HCEC 1CT (cell line): ENCODE measurements around the gene SLX4.
"Not testable (repeated sequence)": the region's sequence is repeated elsewhere in the genome, so short reads cannot be mapped to it uniquely, and the experiment has no call there.

Experiments used
- DNase-seq: peaks from one replicate; pipeline ENCODE4 v3.0.0-alpha.2; 2017

SLX4 gene, protein sequence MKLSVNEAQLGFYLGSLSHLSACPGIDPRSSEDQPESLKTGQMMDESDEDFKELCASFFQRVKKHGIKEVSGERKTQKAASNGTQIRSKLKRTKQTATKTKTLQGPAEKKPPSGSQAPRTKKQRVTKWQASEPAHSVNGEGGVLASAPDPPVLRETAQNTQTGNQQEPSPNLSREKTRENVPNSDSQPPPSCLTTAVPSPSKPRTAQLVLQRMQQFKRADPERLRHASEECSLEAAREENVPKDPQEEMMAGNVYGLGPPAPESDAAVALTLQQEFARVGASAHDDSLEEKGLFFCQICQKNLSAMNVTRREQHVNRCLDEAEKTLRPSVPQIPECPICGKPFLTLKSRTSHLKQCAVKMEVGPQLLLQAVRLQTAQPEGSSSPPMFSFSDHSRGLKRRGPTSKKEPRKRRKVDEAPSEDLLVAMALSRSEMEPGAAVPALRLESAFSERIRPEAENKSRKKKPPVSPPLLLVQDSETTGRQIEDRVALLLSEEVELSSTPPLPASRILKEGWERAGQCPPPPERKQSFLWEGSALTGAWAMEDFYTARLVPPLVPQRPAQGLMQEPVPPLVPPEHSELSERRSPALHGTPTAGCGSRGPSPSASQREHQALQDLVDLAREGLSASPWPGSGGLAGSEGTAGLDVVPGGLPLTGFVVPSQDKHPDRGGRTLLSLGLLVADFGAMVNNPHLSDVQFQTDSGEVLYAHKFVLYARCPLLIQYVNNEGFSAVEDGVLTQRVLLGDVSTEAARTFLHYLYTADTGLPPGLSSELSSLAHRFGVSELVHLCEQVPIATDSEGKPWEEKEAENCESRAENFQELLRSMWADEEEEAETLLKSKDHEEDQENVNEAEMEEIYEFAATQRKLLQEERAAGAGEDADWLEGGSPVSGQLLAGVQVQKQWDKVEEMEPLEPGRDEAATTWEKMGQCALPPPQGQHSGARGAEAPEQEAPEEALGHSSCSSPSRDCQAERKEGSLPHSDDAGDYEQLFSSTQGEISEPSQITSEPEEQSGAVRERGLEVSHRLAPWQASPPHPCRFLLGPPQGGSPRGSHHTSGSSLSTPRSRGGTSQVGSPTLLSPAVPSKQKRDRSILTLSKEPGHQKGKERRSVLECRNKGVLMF (N-terminal part only)

DNA sequence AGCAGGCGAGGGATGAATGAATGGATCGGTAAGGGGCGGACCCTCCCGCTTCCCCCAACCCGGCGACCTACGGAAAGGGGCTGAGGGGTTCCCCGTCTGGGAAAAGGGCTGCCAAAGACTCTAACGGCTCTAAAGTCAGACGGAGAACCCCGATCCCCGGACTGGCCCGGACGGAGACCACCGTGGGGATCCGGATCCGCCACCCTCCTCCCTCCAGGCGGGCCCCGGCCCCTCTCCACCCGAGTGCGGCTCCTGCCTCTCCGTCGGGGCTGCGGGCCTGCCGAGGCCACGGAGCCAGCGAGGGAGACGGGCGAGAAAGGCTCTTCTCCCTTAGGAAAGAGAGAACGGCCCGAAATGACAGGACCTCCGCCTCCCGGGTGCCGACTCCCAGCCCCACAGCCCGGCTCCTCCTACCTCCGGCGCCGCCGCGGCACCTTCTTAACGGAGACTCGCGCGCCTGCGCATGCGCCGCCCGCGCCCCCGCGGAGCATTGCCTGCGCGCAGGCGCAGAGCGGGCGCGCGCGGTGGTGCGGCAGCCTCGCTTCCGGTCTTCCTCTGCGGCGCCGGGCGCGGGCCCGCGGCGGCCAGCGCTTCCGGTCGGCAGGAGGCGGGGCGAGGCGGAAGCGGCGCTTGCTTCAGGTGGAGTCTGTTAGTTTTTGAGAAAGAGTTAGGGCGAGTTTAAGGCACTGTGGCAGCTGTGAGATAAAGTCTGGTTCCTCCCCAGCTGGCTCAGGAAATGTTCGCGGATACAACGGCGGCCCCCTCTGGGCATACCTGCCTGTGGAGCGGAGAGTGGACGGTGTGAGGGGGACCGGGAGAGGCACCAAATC lies at the start of gene SLX4:
Gene SLX4 (minus strand): TSS at position 461 of the 830 bp plus-strand sequence. CDS start 2,642 bp downstream, outside the sequence.
- DNase-seq, result peak; percentile 87

- DNase-seq, result peak; percentile 10
These were observed 47.8 kb upstream of the SLX4 start for GRCh38 chr16:3659251-3659650.

DNA sequence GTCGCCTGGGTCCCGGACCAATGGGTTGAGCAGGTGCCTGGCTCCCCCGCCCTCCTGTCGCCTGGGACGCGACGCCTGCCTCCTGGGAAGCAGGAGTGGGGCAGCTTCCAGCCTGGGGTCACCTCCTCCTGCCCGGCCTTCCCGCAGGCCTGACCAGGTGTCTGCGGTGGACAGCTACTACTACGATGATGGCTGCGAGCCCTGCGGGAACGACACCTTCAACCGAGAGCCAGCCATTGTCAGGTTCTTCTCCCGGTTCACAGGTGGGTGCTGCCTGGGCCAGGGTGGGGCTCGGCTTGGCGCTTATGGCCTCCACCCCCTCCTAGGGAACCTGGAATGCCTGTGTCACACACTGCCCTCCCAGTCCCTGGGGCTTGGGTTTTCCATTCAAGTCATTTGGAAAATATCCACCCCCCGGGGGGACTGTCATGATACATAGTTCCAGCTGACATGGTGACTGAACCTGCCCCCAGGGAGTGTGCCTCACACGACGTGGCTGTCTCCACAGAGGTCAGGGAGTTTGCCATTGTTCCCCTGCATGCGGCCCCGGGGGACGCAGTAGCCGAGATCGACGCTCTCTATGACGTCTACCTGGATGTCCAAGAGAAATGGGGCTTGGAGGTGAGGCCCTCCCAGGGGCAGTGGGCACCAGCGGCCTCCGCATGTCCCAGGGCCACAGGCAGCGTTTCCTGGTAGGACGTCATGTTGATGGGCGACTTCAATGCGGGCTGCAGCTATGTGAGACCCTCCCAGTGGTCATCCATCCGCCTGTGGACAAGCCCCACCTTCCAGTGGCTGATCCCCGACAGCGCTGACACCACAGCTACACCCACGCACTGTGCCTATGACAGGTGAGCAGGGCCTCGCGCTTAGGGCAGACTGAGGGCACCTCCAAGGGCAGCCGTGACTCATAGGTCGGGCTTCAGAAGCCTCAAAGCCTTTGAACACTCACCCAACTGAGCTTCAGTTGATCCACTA lies 45.4 kb upstream of the SLX4 start:
- peak; percentile 9 for DNase-seq

DNA sequence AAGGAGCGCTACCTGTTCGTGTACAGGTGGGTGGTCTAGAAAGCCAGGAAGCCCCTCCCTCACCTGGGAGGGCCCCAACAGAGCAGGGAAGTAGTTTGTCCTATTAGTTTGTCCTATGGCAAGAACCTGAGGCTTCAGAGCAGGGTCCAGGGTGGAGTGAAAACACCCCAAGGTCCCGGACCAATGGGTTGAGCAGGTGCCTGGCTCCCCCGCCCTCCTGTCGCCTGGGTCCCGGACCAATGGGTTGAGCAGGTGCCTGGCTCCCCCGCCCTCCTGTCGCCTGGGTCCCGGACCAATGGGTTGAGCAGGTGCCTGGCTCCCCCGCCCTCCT lies 44.7 kb upstream of the SLX4 start:
- not testable (repeated sequence) for DNase-seq

DNA sequence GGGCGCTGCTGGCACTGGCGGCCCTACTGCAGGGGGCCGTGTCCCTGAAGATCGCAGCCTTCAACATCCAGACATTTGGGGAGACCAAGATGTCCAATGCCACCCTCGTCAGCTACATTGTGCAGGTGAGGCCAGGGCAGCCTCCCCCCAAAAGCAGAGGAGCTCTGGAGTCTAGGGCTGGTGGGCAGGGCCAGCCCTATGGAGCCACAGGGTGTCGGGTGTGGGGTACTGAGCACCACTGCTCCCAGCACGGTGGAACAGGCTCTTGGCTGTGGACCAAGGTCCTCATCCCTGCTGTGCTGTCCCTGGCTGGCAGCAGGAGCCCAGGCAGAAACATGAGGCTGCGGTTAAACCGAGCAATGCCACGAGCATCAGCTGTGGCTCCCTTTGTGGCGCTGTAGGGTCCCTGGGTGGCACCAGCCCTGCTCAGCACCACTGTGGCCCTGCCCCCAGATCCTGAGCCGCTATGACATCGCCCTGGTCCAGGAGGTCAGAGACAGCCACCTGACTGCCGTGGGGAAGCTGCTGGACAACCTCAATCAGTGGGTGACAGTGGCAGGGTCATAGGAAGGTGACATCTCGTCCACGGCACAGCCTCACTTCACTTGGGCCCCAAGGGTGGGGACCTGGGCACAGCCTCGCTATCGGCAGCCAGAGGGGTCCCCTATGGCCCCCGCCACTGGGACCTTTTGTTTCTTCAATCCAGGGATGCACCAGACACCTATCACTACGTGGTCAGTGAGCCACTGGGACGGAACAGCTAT lies 44.2 kb upstream of the SLX4 start:
- DNase-seq, result no peak

- no peak for DNase-seq
These were observed 43.6 kb upstream of the SLX4 start for GRCh38 chr16:3655030-3655395.

GRCh38 chr16:3654249-3654991 lies 43.0 kb upstream of the SLX4 start, which contains the start of gene DNASE1:
Gene DNASE1, plus strand, starts transcription at chr16:3654691. Its CDS starts 683 bp downstream, at chr16:3655374.
- DNase-seq, result peak; percentile 55

DNA sequence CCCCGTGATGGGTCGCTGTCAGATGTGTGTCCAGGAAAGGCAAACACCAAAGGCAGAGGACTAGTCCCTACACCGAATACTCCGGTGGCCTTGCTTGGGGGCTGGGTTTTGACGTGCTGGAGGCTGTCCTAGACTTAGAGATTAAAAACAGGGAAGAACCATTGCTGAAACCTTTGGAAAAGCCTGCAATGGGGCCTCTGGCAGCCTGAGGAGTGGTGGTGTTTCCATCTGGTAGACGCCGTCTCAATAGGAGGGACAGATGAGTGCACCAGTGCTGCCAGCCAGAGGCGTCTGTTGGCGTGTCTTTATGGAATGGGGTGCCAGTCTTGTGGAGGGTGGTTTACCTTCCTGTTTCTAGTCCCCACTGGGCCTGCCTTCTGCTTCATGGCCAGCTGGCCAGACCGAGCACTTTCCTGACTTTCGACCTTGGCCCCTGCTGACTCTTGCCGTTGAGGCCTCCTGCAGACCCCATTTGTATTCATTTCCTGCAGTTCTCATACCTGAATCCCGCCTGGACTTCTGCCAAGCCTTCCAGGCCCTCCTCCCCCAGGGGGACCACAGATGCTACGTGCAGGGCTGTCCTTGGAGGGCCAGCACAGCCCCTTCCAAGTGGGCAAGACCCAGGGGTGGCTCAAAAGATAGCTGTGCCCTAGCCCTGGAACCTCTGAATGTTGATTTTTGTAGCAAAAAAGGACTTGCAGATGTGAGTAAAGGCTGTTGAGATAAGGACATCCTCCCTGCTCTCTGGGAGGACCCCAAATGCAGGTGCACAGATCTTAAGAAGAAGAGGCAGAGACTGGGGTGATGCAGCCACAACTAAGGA lies 41.2 kb upstream of the SLX4 start:
- DNase-seq, result no peak

DNA sequence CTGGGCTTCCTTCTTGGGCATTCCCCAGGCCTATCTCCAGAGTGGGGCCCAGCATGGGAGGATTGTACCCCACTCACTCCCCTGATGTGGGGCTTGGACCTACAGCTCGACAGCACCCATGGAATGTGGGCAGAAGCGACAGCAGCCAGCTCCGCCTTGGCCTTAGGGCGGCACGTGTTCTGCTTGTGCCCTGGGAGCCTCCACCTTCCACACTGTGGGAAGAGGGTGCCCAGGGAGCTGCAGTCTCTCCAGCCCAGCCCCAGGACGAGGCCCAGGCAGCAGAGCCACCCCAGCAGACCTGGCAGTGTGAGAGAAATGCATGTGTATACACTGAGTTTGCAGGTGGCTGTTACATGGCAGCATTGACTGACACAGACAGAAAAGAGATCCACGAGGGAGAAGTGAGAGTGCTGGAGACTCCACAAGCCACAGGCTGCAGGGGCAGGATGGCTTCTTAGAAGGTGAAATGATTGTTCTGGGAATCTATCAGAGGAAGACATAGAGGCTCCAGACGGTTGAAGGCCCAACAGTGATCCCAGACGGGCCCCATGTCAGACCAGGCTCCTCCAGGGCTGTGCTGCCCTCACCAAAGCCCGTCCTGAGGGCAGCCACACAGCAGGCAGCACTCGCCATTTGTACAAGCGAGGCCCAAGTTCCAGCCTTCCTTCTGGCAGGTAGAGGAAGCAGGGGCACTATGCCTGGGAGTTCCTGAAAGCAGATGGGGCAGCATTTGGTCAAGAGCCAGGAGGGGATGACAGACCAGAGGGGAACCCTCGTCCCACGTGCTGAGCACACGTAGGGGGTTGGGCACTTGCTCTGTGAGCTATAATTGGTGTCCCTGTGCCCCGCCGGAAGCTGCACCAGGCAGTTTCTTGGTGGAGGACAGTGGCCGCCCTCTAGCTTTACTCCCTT lies 40.3 kb upstream of the SLX4 start:
- DNase-seq, result no peak

GRCh38 chr16:3650631-3651265 lies 39.3 kb upstream of the SLX4 start:
- no peak for DNase-seq

- DNase-seq, result no peak
These were observed 35.0 kb upstream of the SLX4 start for GRCh38 chr16:3646348-3646920.

DNA sequence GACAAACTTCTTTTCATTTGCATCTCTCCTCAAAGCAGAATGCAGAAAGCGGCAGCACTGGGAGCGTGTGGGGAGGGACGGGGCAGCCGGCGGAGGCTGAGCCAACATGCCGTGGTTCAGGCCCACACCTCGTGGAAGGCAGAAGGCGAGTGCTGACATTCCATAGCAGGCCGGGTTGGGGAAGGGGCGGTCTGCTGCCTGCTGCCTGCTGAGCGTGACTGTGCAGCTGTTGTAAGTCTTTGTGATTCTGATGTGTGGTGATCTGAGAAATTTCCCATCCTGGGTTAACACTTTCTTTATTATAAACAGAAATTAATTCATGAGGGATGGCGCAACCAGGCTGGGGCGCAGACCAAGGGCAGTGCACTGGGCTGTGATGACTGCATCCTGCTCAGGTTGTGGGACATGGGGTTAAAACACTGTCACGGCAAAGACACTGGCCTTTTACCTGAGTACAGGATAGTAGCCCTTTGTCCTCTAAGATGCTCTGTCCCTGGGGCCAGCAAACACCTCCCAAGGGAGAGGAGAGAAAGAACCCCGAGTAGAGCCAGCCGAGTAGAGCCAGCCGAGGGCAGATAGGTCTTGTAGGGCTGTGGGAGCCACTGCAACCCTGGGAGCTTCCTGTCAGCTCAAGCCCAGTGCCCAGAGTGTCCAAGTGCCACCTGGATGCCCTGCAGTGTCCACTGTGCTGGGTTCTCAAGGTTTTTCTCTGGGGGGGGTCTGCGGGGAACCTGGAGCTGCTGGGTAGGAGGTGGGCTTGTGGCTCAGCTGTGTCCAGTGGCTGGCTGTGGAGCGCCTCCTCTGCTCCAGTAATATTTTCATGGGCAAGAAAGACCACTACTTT lies 34.3 kb upstream of the SLX4 start:
- no peak for DNase-seq

DNA sequence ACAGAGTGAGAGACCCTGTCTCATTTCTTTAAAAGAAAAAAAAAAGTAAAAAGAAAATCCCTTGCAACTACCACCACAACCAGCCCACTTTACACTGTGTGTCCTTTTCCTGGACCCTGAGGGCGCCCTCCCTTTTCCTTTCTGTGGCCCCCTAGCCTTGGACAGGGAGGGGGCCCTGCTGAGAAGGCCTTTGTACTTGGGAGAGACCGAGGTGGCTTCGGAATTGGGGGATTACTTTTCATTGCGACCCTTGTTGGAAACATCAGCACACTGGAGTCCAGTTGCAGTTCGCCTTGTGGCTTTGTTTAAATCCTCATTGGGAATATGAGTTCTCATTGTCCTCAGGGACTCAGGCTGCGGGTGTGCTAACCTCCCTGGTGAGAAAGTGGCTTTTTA lies 33.7 kb upstream of the SLX4 start:
- no peak for DNase-seq

GRCh38 chr16:3643095-3643730 lies 31.8 kb upstream of the SLX4 start:
- no peak for DNase-seq

DNA sequence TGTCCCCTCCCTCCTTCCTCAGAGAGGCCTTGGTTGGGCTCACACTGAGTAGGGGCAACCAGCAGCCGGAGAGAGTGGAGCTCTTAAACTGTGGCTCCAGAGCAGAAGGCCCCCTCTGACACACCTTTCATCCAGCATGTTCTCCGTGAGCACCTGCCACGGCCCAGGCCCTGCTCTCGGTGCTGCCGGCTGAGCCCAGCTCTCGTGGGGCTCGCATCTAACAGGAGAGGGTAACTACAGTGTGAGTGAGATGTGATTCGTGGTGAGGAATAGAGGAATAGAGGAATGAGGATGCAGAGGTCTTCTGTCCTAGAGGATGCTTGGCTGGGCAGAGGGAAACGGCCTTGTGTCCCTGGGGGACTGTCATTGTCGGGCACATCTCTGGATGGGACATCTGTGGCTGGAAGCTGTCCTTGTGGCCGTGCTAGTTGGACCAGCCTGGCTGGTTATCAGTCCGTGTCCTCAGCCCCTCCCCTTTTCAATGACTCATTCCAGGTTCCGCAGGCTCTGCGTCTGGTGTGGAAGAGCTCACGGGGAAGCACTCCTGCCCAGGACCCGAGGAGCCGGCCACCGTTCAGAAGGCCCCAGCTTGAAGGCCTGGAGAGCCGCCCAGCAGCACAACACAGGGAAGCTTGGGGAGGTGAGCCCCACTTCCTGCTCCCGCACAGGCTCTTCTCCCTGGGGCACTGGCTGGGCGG lies 31.1 kb upstream of the SLX4 start:
- DNase-seq, result no peak
